Keratinocyte (primary cell): ENCODE results near the gene WNT4. TPM values are rescaled to one million over a fixed set of nuclear protein-coding genes. Genes with fewer than 3 reads are reported as not detected.
A peak's percentile ranks its signal among the peaks of the same experiment; 100 is the strongest.

Source experiments
- DNase-seq: peaks from one replicate; pipeline ENCODE4 v3.0.0-alpha.2; 2011; ENCODE audit warnings: low read depth, missing footprints, low spot score
- FAIRE-seq: peaks from 2 replicates; lab custom pipeline; 2011; peaks lifted over from hg19 to GRCh38; lab: Jason Lieb, UNC
- H2AFZ ChIP-seq: 2 replicates; pipeline ENCODE4 v1.6.0; 2012; ENCODE audit warnings: low read length, control low read depth, inconsistent platforms; ENCODE audit not compliant: control insufficient read depth
- H3K27ac ChIP-seq: 2 replicates; pipeline ENCODE4 v1.5.1; 2011; ENCODE audit warnings: low read length; ENCODE audit not compliant: control insufficient read depth, insufficient read depth
- H3K27me3 ChIP-seq: 3 replicates; pipeline ENCODE4 v1.6.0; 2011; ENCODE audit warnings: low read length; ENCODE audit not compliant: control insufficient read depth, insufficient read depth; ENCODE audit errors: extremely low read depth
- H3K36me3 ChIP-seq, 2 experiments: 2 replicates in 1 of 2; 3 replicates in 1 of 2; pipeline ENCODE4 v1.5.1; 2011; ENCODE audit warnings: low read length in 2 of 2, mild to moderate bottlenecking in 1 of 2; ENCODE audit not compliant: control insufficient read depth in 2 of 2, insufficient read depth in 2 of 2; ENCODE audit errors: extremely low read depth in 1 of 2
- H3K4me1 ChIP-seq: 3 replicates; pipeline ENCODE4 v1.5.1; 2011; ENCODE audit warnings: low read length; ENCODE audit not compliant: control insufficient read depth, insufficient read depth; ENCODE audit errors: extremely low read depth
- H3K4me2 ChIP-seq: 3 replicates; pipeline ENCODE4 v1.6.0; 2011; ENCODE audit warnings: low read depth, low read length; ENCODE audit not compliant: control insufficient read depth, insufficient read depth; ENCODE audit errors: extremely low read depth
- H3K4me3 ChIP-seq, 3 experiments: fragments of 200-600 bp in 1 of 3; sonication (generic) in 1 of 3; 2 replicates in 2 of 3; 3 replicates in 1 of 3; pipeline ENCODE4 v1.5.1; 2011 to 2016; ENCODE audit warnings: low read length in 3 of 3, mild to moderate bottlenecking in 3 of 3, control low read depth in 2 of 3, inconsistent platforms in 1 of 3, low read depth in 1 of 3, mixed read lengths in 1 of 3, mixed run types in 1 of 3, moderate library complexity in 1 of 3; ENCODE audit not compliant: control insufficient read depth in 2 of 3, insufficient read depth in 2 of 3; ENCODE audit errors: extremely low read depth in 1 of 3
- H3K79me2 ChIP-seq: 2 replicates; pipeline ENCODE4 v1.6.0; 2012; ENCODE audit warnings: low read length; ENCODE audit not compliant: control insufficient read depth, insufficient read depth
- H3K9ac ChIP-seq: 3 replicates; pipeline ENCODE4 v1.6.0; 2011; ENCODE audit warnings: low read length; ENCODE audit not compliant: control insufficient read depth, insufficient read depth; ENCODE audit errors: extremely low read depth
- H3K9me1 ChIP-seq: 3 replicates; pipeline ENCODE4 v1.6.0; 2011; ENCODE audit warnings: low read length; ENCODE audit not compliant: control insufficient read depth, insufficient read depth; ENCODE audit errors: extremely low read depth
- H3K9me3 ChIP-seq: 2 replicates; pipeline ENCODE4 v1.5.1; 2012; ENCODE audit warnings: low read depth, low read length; ENCODE audit not compliant: control insufficient read depth
- H4K20me1 ChIP-seq: 3 replicates; pipeline ENCODE4 v1.6.0; 2011; ENCODE audit warnings: low read length; ENCODE audit not compliant: control insufficient read depth, insufficient read depth; ENCODE audit errors: extremely low read depth
- CTCF ChIP-seq, 3 experiments: IDR thresholded peaks in 1 of 3; conservative IDR thresholded peaks in 1 of 3; optimal IDR thresholded peaks in 1 of 3; 2 replicates in 2 of 3; 3 replicates in 1 of 3; pipeline versions ENCODE3 to v1.5.1; 2011; ENCODE audit warnings: low read length in 3 of 3, mild to moderate bottlenecking in 3 of 3, moderate library complexity in 2 of 3, control low read depth in 1 of 3, inconsistent platforms in 1 of 3; ENCODE audit not compliant: insufficient read depth in 2 of 3; ENCODE audit errors: extremely low read depth in 1 of 3
- EZH2 ChIP-seq: IDR thresholded peaks from one replicate; pipeline ENCODE4 v1.6.1; 2012; ENCODE audit warnings: inconsistent platforms, mild to moderate bottlenecking, low read length, moderate library complexity
- dilution Hi-C: fragments of 300-500 bp; cut with MboI; formaldehyde crosslinking; loops from one replicate; pipeline ENCODE4 v1.7.0; 2020; ENCODE audit warnings: low sequenced_read_pairs; ENCODE audit not compliant: extremely low pct_ligation_motif_present
- polyA plus RNA-seq, 5 experiments: library from polyadenylated mRNA; depleted of rRNA in 3 of 5; stranded (reverse) in 3 of 5; stranded (forward) in 1 of 5; unstranded in 1 of 5; fragments of >200 nt; gene quantifications; 1 replicate in 1 of 5; 2 replicates in 3 of 5; 3 replicates in 1 of 5; pipeline versions ENCODE4 v1.2.1 to v1.2.3, GENCODE V29; 2011 to 2012; ENCODE audit warnings: missing spikeins in 2 of 5, low read depth in 1 of 5, low replicate concordance in 1 of 5

Gene WNT4
- polyA plus RNA-seq, 1 donor (not counting 4 experiments of a cell fraction or from before 2014, with no cell fraction given): 2.6 TPM

- H3K4me2 ChIP-seq: peak overlapping the region; percentile 3
- no peaks in the 10 kb centered on the region for H3K9me3 ChIP-seq
- peaks cover 19% of the 10 kb centered on the region for H3K4me1 ChIP-seq
- H3K9ac ChIP-seq: no peak overlapping the region
- TF ChIP-seq CTCF (optimal IDR thresholded peaks at IDR 0.05 in 1 of 3, IDR thresholded peaks at IDR 0.05 in 1 of 3, conservative IDR thresholded peaks at IDR 0.05 in 1 of 3; ENCODE audit: extremely low read depth in 1 of 3, insufficient read depth in 2 of 3, low read length in 3 of 3) (no peak), EZH2 (no peak)
- H3K27ac ChIP-seq: no peak overlapping the region
- H2AFZ ChIP-seq: no peak overlapping the region
- H3K4me3 ChIP-seq: no peak overlapping the region
- H4K20me1 ChIP-seq: peaks cover 2% of the 10 kb centered on the region
- no peaks in the 10 kb centered on the region for H3K79me2 ChIP-seq
- FAIRE-seq (peak; percentile 76), DNase-seq (no peak)
- no peaks in the 10 kb centered on the region for H3K36me3 ChIP-seq
- H3K27me3 ChIP-seq: peaks cover 24% of the 10 kb centered on the region
- dilution Hi-C loops: no loop called here
- H3K9me1 ChIP-seq: no peaks in the 10 kb centered on the region
Observed at GRCh38 chr1:22132517-22133235, 10.2 kb downstream of the WNT4 start.

- Histone ChIP-seq H3K4me2 (peak overlapping the region; percentile 3), H3K9me1 (no peaks in the 10 kb centered on the region), H3K4me3 (no peak overlapping the region), H3K36me3 (no peaks in the 10 kb centered on the region), H3K27ac (no peak overlapping the region), H3K27me3 (peaks cover 24% of the 10 kb centered on the region), H2AFZ (no peak overlapping the region), H4K20me1 (peaks cover 2% of the 10 kb centered on the region), H3K79me2 (no peaks in the 10 kb centered on the region), H3K4me1 (peaks cover 12% of the 10 kb centered on the region), H3K9ac (no peak overlapping the region), H3K9me3 (no peaks in the 10 kb centered on the region)
- dilution Hi-C loops: no loop called here
- DNase-seq (no peak), FAIRE-seq (no peak)
- TF ChIP-seq CTCF (optimal IDR thresholded peaks at IDR 0.05 in 1 of 3, IDR thresholded peaks at IDR 0.05 in 1 of 3, conservative IDR thresholded peaks at IDR 0.05 in 1 of 3; ENCODE audit: extremely low read depth in 1 of 3, insufficient read depth in 2 of 3, low read length in 3 of 3): peak; percentile 71 to 96 (median 79)
- TF ChIP-seq EZH2: no peak
Observed at GRCh38 chr1:22131875-22132486, 10.9 kb downstream of the WNT4 start.
